DOHH2 (cell line): ENCODE measurements around the gene TP53I13.

ENCODE experiments used
- CTCF ChIP-seq: fragments of 200-600 bp; sonication (generic); IDR thresholded peaks from one replicate; pipeline ENCODE4 v1.5.1; 2014; ENCODE audit warnings: antibody characterized with exemption, mild to moderate bottlenecking, low read depth, low read length; ENCODE audit not compliant: poor library complexity, severe bottlenecking
- EZH2phosphoT487 ChIP-seq: fragments of 200-600 bp; sonication (generic); IDR thresholded peaks from 2 replicates; pipeline ENCODE4 v1.6.1; 2017; ENCODE audit warnings: borderline replicate concordance, mild to moderate bottlenecking, antibody characterized with exemption, low read length, moderate library complexity, mixed read lengths

- TF ChIP-seq CTCF (no peak), EZH2phosphoT487 (no peak)
These were observed 34.7 kb downstream of the TP53I13 start for GRCh38 chr17:29603109-29603674.
